ENCODE data around the gene FBXL5.

DNA sequence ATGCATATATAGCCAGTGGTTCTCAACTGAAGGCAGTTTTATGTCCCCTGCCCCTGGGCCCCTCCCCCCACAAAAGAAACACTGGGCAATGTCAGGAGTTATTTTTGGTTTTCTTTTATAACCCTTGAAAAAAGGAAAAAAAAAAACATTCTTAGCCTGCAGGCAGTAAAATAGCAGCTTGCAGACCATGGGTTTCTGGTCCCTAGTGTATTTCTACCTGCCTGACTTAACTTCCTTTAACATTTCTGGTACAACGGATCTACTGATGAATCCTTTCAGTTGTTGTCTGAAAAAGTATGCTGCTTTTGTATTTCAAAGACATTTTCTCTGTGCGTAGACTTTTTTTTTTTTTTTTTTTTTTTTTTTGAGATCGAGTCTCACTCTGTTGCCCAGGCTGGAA is 15.4 kb upstream of the FBXL5 start:
- TF ChIP-seq, protein P1, sequence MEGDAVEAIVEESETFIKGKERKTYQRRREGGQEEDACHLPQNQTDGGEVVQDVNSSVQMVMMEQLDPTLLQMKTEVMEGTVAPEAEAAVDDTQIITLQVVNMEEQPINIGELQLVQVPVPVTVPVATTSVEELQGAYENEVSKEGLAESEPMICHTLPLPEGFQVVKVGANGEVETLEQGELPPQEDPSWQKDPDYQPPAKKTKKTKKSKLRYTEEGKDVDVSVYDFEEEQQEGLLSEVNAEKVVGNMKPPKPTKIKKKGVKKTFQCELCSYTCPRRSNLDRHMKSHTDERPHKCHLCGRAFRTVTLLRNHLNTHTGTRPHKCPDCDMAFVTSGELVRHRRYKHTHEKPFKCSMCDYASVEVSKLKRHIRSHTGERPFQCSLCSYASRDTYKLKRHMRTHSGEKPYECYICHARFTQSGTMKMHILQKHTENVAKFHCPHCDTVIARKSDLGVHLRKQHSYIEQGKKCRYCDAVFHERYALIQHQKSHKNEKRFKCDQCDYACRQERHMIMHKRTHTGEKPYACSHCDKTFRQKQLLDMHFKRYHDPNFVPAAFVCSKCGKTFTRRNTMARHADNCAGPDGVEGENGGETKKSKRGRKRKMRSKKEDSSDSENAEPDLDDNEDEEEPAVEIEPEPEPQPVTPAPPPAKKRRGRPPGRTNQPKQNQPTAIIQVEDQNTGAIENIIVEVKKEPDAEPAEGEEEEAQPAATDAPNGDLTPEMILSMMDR (IDR thresholded peaks at IDR 0.05; ENCODE audit: insufficient read depth, low read length, poor library complexity, severe bottlenecking): no peak
- no peak for TF ChIP-seq EZH2phosphoT487 (conservative IDR thresholded peaks at IDR 0.05; ENCODE audit: low read length)
